NCI-H1105 treated with DMSO at 0.1 percent for 48 hours (cell line): ENCODE results near the gene RIC3.

Experiments used
- DNase-seq: peaks from one replicate; lab custom pipeline; 2025; lab: John Stamatoyannopoulos, UW

RIC3 gene

DNA sequence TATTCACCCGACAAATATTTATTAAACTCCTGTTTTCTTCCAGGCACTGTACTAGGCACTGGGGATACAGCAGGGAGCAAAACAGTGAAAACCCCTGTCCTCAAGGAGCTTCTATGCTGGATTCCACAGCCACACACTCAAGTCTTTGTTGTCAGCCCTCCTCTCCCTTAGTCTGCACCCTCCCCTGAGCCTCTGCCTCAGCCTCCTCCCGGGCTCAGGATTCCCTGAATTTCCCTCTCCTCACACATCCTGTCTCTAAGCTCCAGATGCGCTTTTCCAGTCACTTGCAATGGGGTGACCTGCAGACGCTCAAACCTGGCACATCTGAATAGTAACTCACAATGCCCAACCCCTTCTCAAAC lies 101.3 kb downstream of the RIC3 start:
- no peak for DNase-seq

DNA sequence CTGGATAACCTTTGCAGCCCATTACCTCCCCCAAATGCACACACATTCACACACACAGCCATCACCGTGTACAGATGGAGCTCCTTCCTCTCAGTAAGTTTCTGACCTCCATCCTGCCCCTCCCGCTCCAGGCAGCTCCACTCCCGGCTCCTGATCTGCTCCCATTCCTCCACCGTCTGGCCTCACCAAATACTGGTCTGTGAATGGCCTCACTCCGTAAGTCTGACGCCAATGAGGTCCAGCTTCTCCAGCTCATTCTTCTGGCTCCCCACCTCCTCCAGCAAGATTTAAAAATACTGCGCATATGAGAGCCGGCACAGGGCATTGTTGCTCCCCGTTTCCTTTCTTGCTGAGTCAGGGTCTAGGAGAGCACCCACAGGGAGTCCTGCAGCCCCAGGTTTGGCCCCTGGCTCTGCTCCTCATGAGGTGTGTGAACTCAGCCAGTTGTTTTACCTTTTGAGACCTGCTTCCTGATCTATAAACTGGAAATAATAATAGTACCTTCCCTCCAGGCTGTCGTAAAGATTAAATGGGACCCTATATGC lies 101.8 kb downstream of the RIC3 start:
- no peak for DNase-seq

DNA sequence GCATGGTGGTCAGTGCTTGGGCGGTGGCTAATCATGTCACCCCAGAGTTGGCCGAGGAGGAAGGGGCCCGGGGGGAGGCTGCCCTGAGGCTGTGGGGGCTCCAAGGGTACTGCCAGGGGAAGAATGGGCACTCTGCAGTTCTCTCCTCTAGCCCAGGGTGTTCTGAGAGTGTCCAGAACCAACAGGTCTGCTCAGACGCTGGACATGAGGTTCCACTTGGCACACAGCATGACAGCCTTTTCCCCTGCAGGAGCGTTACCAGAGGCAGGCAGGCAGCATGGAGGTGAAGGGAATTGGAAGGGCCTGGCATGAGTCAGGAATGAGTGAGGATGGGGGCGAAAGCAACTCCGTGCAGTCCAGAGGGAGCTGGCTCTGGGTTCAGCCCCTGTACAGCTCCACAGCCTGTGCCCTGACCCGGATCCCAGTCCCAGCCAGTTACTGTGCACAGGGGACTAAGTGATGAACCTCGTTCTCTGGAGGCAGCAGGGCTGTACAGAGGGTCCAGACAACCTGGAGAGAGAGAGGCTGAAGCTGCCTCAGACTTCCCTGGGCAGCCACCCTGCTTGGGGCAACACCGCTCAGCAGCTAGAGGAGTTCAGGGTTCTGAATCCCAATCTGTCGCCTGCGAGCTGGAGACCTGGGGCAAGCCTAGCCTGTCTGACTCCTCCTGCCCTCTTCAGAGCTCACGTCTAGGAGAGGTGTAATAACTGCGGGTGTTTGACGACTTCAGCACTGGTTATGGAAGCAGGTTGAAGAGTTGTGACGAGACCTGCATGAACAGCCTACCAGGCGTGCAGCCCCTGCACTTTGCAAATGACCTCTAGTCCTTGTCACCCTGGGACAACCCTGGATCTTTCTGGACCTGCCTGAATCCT lies 102.6 kb downstream of the RIC3 start:
- no peak for DNase-seq

DNA sequence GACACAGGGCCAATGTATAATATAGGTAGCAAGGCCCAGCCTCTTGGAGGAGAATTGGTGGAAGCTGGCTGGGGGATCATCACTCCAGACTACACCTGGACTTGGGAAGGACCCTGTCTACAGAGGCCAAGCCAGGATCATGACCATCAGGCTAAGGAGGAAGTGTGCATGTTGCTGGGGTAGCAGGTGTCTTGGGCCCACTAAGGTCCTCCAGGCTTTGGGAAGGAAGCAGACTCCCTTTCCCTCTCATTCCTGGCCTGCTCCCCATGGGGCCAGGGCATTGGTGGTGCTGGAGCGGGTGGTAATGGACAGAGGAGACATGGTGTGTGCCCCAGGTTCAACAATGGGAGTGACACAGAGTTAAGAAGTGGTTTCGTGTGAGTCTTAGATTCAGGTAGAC lies 103.8 kb downstream of the RIC3 start:
- DNase-seq, result no peak

DNA sequence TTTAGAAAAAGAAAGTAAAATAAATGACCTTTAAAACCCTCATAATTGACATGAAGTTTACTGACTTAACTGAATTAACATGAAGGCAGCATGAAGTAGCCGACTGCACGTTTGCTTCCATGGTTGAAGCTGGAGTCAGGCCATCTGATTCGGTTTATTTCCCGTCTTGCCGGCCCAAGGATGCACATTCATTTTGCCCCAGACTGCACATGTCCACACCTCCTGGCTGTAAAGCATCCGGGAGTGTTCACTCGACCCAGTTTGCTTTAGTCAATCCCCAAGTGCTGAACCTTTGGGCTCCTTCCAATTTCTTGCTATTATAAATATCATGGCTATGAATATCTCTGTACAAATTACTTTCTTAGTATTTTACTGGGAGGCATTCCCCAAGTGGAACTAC lies 105.5 kb downstream of the RIC3 start:
- DNase-seq, result no peak

DNA sequence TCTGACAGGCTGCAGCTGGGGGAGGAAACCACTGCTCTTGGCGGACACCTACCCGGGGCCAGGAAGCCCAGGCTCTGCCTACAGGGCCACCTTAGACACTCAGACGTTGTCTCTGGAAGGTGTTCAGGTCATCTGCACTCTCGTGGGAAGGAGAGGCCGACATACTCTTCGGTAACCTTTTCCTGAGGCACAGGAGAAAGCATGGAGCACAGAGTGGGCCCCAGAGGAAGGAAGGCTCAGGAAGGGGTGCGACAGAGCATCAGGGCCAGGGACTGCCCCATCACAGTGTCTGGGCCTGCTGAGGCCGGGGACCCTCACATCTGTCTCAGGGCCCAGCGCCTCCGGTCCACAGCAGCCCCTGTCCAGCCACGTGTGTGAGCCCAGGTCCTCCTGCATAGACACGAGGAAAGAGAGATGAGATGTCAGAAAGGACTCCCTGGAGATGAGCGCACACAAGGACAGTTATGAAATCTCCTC lies 106.0 kb downstream of the RIC3 start:
- no peak for DNase-seq

DNA sequence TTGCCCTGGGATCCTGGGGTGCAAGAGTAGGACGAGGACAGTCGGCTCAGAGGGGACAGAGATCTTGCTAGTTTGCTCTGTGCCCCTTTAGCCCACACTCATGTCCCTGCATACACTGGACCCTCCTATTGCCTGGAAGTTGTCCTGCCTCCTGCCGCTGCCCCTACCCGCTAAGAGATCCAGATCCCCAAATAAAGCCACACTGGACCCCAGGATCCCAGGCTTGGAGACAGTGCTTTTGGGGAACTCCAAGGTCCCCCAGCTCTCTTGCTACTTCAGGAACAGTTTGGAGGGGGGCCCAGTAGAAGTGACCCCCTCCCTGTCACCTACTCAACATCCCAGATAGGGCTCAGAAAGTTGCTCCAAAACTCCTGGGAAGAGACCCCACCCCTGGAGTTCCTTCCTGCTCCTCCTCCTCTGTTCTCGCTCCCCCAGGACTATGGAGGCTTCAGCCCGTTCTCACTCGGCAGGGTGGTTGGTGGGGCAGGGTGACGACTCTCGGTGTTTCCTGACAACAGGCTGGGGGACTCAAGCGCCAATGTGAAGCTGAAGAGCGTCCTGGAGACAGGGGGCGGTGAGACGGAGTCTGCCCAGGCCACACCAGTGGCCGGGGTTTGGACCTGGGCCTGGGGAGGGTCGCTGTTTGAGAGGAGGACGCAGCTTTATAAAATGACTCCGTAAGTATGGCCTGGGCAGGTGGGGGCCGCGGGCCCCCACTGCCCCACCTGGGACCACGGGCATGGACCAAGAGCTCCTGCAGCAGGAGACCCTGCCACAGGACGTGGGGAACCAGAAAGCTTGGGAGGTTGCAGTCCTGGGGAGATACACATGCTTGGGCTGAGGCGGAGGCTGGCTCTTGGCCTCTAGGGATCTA lies 107.0 kb downstream of the RIC3 start:
- no peak for DNase-seq

DNA sequence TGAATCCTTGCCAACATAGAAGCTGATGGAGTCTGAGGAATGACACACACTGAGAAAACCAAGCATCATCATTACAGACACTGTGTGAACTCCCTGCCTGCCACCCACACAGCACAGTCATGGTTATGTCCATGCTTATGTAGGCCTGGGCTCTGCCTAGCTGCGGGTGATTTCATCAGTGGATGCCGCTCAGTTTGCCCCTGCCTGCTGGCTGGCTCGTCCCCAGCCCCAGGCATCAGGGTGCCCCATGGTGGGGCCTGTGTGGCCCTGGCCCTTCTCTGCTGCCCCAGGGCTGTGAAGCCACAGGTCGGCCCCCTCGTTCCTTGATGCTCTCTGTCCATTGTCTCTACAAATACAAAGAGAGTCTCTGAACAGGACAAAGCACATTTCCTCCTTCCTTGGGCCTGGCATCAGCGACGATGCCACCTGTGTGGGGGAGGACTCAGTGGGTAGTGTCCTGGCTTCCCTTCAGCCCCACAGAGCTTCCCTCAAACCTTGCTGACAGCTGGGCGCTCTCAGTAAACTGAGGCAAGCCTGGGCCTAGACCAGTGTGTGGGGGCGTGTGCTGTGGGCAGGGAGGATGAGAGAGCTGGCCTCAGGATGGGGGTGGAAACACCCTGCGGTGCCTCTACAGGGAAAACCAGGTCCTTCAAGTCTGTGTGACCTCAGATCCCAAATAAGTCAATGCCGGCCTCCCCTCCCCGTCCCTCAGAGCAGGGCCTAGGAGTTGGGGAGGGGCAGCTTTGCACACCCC lies 107.8 kb downstream of the RIC3 start:
- DNase-seq, result no peak

DNA sequence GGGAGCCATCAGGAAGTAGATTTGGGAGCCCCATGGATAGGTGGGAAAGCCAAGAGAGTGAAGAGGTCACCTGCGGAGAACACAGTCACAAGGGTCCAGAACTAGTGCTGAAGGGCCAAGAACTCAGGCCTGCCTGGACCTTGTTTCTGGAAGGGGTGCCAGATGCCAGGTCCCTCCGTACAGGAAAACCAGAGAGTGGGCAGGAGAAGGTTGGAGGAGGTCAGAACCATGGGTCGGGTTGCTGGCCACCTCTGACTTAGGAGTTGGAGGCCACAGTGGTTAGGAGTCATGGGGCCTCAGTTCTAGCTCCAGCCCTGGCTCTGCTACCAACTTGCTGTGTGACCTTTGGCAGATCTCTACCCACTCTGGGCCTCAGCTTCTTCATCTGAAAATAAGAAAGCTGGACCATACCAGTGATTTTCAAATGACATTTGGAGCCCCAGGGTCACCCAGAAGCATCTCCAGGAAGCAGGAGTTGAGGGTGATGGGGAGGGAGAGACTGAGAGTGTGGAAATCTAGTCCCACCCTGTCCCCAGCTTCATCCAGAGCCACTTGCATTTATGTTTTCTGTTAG lies 108.6 kb downstream of the RIC3 start:
- DNase-seq, result peak; percentile 16

DNA sequence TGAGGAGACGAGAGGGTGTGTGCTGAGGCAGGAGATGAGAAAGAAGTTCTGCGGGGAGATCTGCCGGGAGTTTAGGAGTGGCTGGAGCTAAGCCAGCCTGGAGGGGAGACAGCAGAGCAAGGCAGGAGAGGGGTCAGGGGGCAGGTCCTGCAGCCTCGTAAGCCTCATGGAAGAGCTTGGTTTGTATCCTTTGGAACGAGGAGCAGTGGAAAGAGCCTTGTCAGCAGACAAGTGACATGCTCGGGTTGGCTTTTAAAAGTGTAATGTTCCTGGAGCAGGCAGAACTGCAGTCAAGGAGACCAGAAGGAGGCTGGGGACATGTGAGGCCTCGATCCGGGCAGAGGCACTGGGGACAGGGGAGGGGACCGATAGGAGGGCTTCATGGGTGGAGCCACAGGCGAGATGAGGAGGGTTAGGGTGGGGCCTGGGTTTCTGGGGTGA lies 109.2 kb downstream of the RIC3 start:
- no peak for DNase-seq

DNA sequence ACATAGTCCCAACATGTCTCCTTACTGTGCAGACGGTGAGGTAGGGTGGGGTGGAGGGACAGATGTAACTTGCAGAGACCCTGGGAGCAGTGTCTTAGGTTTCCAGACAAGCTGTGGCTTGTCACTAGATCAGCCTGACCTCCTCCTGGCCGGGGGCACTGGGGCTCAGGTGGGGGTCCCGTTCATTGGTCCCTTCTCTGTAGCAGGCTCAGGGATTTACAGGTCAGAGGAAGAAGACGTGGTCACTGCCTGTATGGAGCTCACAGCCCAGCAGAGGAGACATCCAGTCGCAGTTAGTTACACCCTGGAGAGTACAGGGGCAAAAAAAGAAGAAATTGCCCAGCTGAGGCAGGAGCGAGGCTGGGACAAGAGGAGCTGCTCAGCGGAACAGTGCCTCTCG lies 109.8 kb downstream of the RIC3 start:
- no peak for DNase-seq

DNA sequence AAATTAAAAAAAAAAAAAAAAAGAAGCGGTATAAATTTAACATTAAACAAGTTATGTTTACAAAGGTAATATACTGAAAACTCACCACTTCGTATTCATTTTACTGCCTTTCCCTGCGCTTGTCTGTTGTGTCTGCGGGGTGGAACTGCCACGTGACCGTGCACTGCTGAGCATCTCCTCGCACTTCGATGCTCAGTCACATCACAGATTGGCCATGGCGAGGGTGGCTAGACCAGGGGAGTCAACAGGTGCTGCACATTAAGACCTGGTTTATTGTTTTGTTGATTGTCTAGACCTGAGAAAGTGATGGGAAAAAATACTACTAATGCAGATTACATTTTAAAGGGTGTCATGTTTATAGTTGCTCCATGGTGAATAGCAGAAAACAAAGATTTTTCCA lies 110.6 kb downstream of the RIC3 start:
- DNase-seq, result no peak

DNA sequence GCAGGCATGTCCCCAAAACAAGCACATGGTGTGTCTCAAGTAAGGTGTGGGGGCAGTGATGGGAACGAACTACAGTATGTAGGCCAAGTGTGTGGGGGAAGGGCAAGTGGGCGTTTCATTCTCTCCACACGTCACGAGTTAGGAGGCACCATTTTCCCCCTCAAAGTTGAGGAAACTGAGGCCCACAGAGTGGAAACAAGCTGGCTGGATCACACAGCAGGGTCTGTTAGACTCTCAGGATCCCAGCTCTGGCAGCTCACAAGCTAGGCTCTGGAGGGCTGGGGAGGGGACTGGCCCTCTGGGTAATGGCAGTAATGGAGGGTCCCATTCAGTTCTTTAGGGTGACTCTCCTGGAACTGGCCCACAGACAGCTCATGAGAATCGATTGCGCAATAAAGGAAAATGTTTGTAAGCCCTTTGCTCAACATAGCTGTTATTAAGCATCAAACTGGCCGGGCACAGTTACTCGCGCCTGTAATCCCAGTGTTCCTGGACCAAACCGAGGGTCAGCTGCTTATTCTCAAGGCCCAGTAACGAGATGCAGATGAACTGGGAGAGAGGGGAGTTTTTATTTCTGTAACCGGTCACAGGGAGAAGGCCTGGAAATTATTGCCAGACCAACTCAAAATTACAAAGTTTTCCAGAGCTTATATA lies 111.9 kb downstream of the RIC3 start:
- no peak for DNase-seq
